NCI-H1930 (cell line): ENCODE results near the gene ODR4.
A peak's percentile ranks its signal among the peaks of the same experiment; 100 is the strongest.
"Not testable (repeated sequence)": the region's sequence is repeated elsewhere in the genome, so short reads cannot be mapped to it uniquely, and the experiment has no call there.

Experiments used
- DNase-seq, 2 experiments: peaks; one replicate each; lab custom pipeline; 2025; lab: John Stamatoyannopoulos, UW

ODR4 gene

DNA sequence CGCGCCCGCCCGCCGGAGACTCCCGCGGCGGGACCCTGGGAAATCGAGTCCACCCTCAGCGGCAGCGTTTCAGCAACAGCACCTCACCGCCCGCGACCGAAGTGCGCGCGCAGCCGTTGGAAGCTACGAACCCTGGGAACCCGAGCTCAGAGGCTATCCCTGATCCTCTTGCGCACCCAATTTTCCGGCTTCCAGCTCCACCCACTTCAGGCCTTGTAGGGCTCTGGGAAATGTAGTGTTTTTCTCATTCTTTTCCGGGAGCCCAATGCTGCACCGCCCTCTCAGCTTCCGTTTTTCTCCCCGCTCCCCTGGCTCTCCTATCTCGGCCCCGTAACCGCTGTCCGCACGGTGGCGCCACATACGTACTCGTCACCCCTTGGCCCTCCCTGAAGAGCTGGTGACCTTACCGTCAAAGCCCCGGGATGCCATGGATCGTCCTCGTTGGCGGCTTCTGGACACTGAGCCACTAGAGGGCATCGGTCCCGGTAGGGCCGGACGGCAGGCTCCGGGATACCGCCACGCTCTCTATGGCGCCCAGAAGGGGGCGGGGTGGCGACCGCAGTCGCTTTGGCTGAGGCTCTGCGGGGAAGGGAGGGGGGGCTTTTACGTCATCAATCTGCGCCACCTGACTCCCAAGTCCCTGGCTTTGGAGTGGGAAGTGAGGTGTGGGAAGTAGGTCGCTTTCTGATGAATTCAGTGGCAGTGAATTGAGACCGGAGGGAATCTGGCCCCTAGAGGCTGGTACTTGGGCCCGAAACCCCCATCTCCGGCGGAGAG lies at the start of gene ODR4, which contains the start of gene TPR:
Gene ODR4 (plus strand): TSS at position 687 of the 777 bp plus-strand sequence. CDS start 3,948 bp downstream, outside the sequence.
Gene TPR (minus strand): TSS at position 102 of the 777 bp plus-strand sequence. CDS start 225 bp downstream, outside the sequence.
- DNase-seq, result peak; percentile 97 to 98

DNA sequence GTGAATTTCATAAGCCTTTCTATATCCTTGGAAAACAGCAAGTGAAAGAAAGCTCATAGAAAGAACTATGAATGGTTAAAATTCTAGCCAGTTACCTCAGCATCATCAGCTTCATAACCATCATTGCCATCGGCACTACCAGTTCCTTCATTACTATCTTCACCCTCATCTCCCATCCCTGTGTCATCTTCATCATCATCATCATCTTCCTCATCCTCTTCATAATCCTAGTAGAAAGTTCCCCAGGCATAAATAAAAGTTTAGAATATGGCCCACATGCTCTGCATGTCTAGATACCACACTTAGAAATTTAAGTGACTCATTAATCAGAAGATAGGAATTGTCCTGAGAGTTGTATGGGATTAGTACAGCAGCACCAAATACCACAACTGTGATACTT lies 49.6 kb upstream of the ODR4 start:
- DNase-seq, result no peak

DNA sequence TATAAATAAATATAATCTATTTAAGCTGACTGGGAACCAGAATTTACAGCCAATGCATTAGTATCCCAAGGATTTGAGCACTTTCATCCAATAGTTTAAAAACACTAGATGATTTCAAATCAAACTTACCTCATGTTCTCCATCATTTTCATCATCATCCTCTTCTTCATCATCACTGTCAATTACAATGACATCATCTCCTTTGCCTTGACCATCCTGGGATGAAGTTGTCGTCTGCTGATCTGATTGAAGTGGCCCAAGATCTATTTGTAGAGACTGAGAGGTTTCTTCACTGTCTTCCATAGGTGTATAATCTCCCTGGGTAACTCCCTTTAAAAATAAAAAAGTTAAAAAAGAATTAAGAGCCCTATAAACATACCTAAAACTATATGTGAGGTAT lies 48.3 kb upstream of the ODR4 start:
- DNase-seq, result no peak

DNA sequence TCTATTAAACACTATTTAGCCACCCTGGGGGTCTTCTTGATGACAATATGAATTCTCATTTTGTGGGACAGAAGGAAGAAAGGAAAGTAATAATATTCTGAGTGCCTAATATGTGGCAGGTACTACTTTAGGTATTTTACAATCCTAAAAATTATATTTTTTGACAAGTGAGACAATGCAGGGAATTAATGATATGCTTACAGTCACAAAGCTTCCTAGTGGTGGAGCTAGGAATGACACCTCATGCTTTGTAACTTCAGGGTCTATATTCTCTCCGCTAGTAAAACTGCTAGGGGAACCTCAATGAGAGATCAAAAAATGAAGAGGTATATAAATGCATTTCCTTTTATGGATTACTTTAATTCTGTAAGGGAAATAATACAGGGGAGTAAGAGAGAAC lies 44.9 kb upstream of the ODR4 start:
- DNase-seq, result no peak

DNA sequence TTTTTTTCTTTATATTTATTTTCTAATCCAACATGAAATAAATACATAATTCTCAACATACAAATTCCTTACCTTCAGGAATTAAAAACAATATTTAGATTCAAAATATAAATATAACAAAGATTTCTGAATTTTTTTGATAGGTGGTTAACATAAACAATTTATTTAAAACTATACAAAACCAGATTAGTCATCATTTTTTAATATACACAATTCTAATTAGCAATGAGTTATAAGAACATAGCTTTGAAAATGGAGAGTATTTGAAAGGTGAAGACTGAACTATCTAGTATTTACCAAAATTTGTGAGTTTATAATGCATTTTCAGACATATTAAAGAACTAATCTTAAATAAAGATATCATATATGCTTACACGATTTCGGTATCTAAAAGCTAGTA lies 38.1 kb upstream of the ODR4 start:
- DNase-seq, result no peak

DNA sequence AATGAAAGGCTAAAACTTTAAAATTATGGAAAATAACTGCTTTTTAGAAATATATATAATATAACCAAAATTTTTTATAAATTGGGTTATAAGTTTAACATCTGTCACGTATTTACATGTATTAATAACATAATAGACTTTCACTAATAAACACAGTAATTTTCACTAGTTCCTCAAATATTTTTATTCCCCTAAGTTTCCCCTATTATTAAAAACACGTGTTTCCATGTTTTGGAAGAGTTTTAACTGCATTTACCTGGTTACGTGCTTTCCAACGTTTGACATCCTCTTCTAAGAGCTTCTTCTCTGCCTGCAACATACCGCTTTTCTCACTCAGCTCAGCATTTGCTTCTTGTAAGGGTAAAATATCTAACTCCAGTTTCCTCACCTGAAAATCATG lies 34.9 kb upstream of the ODR4 start:
- no peak for DNase-seq

DNA sequence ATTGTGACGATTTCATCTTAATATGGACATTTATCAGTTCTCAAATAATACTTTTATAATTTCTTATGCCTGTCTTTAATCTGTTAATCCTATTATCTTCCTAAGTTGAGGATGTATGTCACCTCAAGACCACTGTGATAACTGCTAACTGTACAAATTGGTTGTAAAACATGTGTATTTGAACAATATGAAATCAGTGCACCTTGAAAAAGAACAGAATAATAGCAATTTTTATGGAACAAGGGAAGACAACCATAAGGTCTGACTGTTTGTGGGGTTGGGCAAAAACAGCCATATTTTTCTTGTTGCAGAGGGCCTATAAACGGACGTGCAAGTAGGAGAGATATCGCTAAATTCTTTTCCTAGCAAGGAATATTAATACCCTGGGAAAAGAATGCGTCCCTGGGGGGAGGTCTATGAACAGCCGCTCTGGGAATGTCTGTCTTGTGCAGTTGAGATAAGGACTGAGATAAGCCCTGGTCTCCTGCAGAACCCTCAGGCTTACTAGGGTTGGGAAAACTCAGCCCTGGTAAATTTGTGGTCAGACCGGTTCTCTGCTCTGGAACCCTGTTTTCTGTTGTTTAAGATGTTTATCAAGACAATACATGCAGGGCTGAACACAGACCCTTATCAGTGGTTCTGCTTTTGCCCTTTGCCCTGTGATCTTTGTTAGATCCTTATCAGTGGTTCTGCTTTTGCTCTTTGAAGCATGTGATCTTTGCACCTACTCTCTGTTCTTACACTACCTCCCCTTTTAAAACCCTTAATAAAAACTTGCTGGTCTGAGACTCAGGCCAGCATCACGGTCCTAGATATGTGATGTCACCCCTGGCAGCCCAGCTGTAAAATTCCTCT lies 27.6 kb upstream of the ODR4 start:
- not testable (repeated sequence) for DNase-seq

DNA sequence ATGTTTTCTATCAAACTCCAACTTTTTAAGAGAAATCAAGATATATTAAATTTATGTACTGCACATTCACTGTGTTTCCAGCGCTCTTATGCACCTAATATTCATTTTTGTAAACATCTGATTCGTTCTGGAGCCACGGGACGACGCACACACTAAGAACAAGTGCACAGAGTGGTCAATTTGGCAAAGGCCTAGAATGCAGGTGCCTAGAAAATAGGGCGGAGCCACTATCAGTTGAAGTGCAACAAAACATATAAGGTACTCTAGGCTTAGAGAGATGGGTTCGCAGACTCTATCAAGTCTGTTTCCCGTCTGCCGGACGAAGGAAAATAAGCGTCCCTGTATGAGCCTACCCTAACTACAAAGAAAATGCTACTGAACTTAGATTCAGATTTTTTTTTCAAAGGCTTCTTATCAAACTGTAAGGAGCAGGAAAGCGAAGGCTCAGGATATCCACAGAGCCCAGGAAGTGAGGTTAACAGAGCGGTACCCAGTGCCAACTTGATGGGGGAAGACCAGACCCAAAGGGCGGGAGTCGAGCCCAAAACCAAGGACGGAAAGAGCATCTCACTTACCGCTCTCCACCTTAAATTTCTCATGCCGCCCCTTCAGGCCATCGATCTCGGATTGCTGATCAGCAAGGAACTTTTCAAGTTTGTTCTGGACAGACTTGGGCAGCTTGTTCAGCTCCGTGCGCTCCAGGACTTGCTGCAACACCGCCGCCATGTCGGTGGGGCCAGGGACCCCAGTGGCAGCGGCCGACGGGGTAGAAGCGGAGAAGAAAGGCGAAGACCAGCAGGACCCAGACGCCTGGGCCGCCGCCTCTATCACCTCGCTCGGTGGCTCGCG lies 1.1 kb upstream of the ODR4 start:
- DNase-seq, result no peak

DNA sequence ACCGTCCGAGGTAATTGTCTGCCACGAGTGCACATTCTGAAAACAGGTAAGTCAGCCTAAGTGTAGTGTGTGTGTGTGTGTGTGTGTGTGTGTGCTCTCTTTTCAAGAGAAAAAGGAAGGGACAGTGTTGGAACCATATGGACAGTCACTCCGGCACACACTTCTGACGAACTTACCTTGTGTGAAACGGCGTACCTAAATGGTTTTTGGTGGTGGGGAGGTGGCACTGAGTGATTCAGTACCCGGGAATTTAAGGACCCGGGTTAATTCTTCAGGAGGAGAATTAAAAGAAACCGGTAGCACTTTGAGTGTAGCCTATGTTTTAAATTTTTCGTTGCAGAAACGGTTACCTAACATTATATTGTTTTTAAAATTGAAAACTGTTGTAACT lies 286 bp downstream of the ODR4 start:
- DNase-seq, result no peak

DNA sequence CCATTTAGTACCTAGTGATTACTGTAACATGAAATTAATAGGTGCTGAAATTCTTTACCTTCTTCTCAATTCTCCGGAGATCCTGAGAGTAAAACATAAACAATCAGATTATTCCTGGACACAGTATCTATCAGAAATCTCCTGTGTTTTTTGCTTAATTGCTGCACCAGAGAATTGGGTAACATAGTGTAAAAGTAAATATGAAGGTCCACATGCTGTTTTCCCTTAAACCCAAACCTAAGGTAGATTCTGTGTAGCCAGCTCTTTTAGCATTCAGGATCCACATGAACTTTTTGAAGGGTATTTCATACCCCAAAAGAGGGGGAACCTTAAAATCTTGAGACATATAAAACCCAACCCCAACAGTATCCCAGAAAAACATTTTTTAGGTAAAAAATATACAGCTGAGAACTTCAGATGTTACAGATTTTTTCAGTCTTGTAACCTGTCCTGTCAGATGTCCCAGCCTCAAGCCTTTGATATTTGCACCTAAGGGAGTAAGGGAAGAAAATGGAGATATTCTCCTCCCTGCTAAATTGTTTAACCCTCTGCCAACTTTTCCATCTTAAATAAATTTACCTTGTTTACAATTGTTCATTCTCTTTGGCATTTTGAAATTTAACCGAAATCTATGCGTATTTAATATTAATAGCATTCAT lies 11.2 kb downstream of the ODR4 start:
- no peak for DNase-seq

DNA sequence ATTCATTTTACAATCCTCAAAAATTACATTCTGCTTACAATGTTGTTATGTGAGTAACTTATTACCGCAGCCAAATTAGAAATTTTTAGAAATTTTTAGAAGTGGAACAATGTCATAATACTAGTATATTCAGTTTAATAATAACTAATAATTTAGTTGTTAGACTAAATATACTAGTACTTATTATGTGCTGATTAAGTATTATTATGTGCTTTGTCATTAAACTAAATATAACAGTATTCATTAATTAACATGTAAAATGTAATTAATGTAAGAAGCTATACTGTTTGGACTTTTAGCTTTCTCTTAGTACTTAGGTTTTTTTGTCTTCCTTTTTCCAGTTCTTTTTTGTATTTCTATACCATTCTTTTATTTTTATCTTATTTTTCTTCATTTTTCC lies 15.3 kb downstream of the ODR4 start:
- DNase-seq, result no peak

DNA sequence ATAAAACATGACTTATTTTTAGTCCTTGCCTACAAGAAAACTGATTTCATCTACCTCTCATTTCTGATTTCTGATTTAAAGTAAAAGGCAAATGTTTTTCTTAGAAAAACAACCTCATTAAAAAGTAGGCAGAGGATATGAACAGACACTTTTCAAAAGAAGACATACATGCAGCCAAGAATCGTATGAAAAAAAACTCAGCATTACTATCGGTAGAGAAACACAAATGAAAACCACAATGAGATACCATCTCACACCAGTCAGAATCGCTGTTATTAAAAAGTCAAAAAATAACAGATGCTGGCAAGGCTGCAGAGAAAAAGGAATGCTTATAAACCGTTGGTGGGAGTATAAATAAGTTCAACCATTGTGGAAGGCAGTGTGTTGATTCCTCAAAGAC lies 16.2 kb downstream of the ODR4 start:
- no peak for DNase-seq

DNA sequence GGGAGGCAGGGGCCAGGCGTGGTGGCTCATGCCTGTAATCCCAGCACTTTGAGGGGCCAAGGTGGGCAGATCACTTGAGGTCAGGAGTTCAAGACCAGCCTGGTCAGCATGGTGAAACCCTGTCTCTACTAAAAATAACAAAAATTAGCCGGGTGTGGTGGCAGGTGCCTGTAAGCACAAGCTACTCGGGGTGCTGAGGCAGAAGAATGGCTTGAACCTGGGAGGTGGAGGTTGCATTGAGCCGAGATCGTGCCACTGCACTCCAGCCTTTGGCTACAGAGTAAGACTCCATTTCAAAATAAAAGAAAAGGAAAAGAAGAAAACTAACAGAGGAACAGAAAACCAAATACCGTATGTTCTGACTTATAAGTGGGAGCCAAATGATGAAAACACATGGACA lies 17.1 kb downstream of the ODR4 start:
- DNase-seq, result not testable (repeated sequence)

DNA sequence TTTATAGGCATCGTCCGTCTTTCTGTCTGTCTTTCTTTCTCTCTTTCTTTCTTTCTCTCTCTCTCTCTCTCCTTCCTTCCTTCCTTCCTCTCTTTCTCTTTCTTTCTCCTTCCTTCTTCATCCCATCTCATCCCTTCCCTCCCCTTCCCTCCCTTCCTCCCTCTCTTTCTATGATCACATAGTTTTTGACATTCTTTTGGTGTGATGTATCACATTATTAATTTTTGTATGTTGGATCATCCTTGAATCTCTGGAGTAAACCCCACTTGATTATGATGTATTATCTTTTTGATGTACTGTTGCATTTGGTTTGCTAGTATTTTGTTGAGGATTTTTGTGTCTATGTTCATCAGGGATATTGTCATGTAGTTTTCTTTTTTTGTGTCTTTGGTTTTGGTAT lies 25.8 kb downstream of the ODR4 start:
- DNase-seq, result not testable (repeated sequence)

DNA sequence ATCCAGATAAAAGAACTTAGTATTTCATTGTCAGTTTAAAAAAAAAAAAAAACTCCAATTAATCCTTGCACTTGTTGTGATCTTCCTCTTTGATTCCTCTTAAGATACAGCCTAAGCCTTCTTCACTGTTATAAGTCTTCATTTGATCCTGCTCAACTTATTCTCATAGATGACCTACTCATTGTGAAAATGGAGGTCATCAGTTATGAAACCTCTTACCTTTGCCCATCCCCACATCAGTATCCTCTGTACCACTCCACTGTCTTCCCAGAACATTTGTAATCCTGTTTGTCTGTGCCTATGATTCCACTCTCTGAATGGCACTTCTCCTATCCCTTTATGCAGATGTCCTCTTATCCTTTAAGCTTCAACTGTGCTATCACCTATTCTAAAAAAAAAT lies 28.0 kb downstream of the ODR4 start:
- no peak for DNase-seq

DNA sequence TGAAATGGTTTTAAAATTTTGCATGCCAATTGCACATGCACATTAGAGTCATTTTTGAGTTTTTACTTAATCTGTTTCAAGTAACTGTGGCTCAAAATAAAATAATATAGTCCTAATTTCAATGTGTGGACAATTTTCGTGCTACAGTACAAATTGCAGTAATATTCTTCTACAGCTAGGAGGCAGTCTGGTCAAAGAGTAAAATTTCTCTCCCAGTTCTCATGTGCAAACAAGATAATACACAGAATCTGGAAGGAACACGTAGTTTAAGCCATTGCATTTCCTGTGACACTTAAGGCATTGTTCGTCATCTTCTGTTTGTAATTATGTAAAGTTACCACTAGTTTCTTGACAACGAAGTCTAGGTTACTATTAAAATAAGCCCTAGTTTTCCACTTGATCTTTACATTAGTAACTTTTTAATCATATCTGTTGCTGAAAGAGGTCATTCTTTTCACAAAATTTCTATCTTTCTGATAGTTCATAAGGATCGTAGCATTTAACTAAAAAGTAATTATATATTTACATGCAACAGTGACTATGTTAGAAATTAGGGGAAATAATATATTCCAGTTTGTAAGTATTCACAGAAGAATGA lies 28.9 kb downstream of the ODR4 start:
- DNase-seq, result no peak

DNA sequence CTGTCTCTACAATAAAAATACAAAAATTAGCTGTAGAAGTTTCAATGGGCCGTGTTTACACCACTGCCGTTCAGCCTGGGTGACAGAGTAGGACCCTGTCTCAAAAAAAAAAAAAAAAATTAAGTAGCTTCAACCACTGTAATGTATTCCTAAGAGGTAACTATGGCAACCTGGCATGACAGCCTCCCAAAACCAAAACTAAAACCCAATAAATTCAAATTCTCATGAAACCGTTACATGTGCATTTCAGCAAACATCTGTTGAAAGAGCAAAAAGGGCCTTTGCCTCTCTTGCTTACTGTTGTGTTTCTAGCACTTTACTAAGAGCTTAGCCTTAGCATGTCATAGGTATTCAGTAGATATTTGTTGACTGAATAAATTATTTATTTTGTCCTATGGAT lies 33.5 kb downstream of the ODR4 start:
- DNase-seq, result no peak

DNA sequence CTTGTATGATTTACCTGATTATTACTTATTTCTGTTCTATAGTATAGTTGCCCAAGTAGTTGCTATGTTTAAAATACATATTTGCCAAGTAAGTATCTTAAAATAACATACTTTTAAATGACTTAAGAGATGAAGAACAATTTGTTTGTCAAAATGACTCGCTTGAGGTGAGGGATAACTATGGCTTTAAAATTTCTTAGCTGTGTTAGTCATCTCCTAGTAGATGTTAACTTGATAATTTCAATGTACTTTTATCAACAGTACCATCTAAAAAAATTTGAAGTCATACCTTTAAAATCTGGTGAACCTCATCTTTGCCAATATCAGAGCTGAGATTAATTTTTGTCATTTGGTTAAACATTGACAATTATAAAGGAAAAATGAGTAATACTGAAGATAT lies 37.7 kb downstream of the ODR4 start:
- no peak for DNase-seq

DNA sequence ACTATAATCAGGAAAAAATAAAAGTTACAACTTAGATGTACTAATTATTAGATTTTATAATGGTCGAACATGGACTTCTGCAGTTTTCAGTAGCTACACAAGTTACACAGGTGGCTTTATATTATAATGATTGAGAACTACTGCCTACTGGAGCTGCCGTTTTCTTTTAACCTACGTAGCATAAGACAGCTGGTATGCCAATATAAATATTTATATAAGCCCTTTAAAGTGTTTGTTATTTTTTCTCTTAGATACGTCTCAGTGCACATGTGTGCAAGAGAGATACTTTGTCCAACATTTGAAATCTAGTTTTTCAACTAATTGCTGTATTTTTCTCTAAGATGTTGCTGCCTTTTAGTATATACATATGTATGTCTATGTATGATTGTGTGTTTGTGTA lies 42.9 kb downstream of the ODR4 start:
- DNase-seq, result no peak

DNA sequence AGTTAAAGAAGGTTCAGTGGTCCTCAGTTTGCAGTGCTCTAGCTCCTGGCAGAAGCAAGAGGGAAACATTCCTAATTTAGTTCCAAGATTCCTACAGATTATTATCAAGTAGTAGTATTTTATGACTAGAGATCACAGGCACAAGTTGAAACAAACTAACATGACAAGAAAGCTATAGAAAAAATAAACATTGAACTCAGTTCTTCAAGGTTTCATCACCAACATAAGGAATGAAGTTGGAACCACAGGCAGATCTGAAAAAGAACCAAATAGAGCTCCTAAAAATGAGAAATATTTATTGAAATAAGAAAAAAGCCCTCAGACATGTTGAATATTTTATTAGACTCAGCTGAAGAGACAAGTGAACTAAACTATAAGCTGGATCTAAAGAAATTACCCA lies 44.7 kb downstream of the ODR4 start:
- DNase-seq, result no peak

DNA sequence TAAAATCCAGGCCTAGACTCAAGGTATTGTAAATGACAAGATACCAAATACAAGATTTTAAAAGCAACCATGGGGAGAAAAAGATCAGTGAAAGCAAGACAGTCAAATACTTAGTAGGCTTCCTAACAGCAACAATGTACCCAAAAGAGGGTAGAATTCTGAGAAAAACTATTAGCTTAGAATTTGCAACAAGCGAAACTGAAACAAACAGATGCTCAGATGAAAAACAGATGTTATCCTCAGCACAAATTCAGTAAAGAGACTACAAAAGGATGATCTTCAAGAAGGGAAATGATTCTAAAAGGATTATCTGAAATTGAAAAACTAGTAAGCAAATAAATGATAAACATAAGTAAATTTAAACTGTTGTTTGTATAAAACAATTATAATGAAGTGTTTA lies 45.3 kb downstream of the ODR4 start:
- DNase-seq, result no peak
